ENCODE results near the gene MEGF8.

DNA sequence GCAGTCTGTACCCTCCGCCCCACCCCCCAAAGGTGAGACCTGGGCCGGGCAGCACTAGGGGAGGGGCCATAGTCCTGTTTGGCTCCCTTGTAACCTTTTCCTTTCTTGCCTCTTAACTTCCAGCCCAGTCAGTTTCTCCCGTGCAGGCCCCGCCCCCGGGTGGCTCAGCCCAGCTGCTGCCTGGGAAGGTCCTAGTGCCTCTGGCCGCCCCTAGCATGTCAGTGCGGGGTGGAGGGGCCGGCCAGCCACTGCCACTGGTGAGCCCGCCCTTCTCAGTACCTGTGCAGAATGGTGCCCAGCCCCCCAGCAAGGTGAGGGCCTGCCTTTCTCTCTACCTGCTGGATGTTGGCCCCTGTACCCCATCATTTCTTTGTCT is 34.0 kb upstream of the MEGF8 start:
- TF ChIP-seq LARP7 (IDR thresholded peaks at IDR 0.05) (no peak), ZBED1 (IDR thresholded peaks at IDR 0.05) (no peak), NFYB (IDR thresholded peaks at IDR 0.05; ENCODE audit: extremely low read depth, insufficient read length) (no peak), ZNF695 (CRISPR knock-in tag; IDR thresholded peaks at IDR 0.05) (no peak)
- TF ChIP-seq, protein P1, sequence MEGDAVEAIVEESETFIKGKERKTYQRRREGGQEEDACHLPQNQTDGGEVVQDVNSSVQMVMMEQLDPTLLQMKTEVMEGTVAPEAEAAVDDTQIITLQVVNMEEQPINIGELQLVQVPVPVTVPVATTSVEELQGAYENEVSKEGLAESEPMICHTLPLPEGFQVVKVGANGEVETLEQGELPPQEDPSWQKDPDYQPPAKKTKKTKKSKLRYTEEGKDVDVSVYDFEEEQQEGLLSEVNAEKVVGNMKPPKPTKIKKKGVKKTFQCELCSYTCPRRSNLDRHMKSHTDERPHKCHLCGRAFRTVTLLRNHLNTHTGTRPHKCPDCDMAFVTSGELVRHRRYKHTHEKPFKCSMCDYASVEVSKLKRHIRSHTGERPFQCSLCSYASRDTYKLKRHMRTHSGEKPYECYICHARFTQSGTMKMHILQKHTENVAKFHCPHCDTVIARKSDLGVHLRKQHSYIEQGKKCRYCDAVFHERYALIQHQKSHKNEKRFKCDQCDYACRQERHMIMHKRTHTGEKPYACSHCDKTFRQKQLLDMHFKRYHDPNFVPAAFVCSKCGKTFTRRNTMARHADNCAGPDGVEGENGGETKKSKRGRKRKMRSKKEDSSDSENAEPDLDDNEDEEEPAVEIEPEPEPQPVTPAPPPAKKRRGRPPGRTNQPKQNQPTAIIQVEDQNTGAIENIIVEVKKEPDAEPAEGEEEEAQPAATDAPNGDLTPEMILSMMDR (IDR thresholded peaks at IDR 0.05 in 2 of 3, conservative IDR thresholded peaks at IDR 0.05 in 1 of 3; ENCODE audit: insufficient read depth in 2 of 3, low read depth in 1 of 3, low read length in 3 of 3), result no peak

Measured in K562 (cell line).